GM19328 (cell line): ENCODE results near the gene RNLS.

Source experiments
- ATAC-seq: cut with Tn5 transposase; IDR thresholded peaks from one replicate; pipeline ENCODE4 v1.9.1; 2021; ENCODE audit warnings: mild to moderate bottlenecking, moderate library complexity; ENCODE audit not compliant: unreplicated experiment

RNLS gene

GRCh38 chr10:88482220-88482619 lies 100.9 kb downstream of the RNLS start:
- ATAC-seq = no peak

- ATAC-seq = no peak
Measured at GRCh38 chr10:88478256-88478655, 104.9 kb downstream of the RNLS start.

- ATAC-seq = no peak
Measured at GRCh38 chr10:88477343-88478085, 105.6 kb downstream of the RNLS start.

DNA sequence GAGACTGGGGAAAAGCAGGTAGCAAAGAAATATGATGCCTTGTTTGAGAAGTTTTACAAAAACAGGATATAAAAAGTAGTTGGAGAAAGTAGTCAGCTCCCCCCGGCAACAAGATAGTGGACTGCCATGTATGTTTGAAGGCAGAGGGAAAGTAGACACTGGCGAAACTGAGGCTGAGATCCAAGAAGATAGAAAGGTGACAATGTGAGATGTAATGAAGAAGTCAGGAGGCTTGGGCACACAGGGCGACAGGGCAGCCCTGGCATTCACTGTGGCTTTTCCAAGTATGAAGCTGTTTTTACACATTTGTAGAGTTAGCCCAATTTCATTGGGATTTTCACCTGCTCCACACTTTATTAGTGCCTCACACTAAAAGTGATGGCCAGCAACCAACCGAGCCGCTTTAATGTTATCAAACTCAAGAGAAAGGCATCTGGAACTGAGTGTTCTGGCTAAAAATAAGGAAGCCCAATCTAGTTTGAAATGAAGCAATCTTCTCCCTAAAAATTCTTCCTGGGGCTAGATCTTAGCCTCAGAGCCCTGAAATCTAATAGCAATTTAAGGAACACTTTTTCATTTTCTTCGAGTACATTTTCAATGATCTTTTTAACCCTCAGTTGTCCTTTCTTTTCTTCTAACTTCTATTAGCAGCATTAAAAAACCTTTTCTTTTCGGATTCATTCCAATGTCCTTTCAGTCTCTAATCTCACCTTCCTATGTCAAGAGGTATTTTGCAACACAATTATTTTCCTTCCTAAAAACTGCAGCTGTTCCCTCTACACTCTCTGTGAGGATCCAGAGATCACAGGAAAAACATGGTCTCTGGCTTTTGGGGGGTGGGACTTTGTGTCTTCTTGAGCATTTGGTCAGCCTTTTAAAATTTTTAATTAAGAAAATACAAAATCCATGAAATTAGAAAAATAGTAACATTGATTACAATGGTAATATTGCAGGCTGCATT lies 108.0 kb downstream of the RNLS start:
- no peak for ATAC-seq

DNA sequence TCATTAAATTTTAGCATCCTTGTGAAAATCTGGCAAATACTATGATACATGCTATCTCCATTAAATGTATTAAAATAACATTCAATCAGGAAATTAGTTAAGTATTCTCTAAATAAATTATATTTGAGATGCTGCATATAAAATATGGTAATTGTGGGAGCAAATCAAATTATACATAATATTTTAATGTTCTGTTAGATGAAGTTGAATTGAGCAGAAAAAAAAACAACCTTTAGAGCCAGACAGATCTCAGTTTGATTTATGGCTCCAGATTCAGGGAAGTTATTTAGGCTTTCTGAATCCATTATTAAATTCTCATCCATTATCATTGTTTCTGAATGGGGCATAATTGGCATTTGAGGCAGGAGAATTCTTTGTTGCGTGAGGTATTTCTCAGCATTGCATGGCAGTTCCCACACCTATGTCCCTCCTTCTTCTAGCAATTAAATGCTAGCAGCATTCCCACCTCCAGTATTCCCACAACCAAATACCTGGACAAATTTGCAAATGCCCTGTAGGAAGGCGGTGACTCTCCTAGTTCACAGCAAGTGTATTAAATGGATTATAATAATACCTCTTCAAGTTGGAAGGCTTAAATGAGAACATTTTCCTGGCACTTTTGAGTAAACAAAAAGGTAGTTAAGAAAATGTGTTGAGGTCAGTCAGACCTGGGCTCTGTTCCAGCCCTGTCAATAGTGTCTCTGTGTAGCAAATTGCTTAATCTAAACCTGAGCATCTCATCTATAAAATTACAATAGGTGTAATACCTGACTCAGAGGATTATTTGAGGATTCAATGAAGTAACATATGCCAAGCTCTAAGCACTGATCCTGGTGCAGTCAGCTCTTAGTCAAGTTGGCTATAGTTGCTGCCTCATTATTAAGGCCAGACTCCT lies 108.9 kb downstream of the RNLS start:
- no peak for ATAC-seq

DNA sequence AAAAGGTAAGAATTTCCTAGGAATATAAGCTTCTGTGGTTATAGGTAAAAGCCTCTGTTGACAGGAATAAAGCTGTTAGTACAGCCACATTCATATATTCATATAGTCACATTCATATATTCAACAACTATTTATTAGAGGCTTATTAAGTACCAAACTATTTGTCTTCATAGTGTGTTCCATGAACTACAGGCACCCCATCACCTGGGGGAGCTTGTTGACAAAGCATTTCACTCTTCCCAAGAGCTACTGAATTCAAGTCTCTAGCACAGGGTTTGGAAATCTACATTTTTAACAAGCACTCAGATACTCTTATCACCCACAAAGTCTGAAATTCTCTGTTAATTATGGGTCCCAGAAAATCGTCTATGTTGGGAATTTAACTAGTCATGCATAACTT lies 110.6 kb downstream of the RNLS start:
- no peak for ATAC-seq

GRCh38 chr10:88471899-88472298 lies 111.2 kb downstream of the RNLS start:
- no peak for ATAC-seq

- no peak for ATAC-seq
Measured at GRCh38 chr10:88467835-88468485, 115.2 kb downstream of the RNLS start.

- ATAC-seq = no peak
Measured at GRCh38 chr10:88466786-88467185, 116.3 kb downstream of the RNLS start.

DNA sequence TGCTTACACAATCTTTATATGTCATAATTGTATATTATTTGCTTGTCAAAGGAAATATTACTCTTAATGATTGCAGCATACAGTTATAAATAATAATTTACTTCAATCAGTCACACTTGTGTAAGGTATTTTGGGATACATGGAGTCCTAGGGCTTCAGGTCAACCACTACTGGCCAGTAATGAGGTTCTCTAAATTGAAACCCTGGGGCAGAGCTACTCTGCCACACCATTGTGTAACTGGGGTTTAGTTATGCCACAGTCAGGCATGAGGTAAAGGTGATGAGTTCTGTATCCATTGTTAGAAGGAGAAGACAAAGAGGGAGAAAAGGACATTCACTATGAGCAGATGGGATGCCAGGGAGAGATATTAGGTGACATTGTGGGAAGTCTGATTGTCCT lies 117.4 kb downstream of the RNLS start:
- ATAC-seq = no peak

GRCh38 chr10:88463811-88464210 lies 119.3 kb downstream of the RNLS start:
- ATAC-seq = no peak

DNA sequence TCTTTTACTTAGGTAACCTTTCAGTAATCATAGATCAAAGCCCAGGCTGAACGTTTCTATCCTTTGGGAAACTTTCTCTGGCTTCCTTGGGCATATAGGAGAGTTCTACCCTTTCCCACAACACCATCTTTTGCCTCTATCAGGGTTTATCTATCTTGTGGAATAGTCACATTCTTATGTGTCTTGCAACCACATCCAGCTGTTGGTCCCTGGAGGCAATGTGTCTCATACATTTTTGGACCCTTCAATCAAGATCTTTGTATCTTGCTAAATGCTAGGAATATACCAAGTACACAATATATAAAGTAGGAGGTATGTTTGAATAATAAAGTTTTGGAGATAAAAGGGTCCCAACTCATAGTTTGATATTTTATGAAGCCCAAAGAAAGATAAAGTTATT lies 121.7 kb downstream of the RNLS start:
- no peak for ATAC-seq

DNA sequence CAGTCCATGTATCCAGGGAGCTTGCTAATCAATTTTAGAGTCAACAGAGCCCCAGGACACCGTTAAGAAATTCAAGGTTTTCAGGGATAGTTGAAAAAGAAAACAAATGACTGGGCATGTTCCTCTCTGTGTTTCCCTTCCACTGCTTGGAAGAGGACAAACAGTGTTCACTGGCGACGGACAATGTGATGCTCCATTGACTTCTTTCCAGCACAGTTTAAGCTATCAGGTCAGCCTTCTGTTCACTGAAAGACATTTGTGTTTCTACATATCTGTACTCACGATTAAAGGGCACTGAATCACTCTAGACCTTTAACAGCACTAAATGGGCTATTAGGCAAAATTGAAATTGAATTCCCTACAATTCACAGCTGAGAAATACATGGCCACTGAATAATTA lies 123.6 kb downstream of the RNLS start:
- ATAC-seq = no peak

- no peak for ATAC-seq
Measured at GRCh38 chr10:88458209-88458608, 124.9 kb downstream of the RNLS start.

GRCh38 chr10:88457660-88458059 lies 125.5 kb downstream of the RNLS start:
- no peak for ATAC-seq

- no peak for ATAC-seq
Measured at GRCh38 chr10:88456730-88457129, 126.4 kb downstream of the RNLS start.

GRCh38 chr10:88455831-88456230 lies 127.3 kb downstream of the RNLS start:
- no peak for ATAC-seq

DNA sequence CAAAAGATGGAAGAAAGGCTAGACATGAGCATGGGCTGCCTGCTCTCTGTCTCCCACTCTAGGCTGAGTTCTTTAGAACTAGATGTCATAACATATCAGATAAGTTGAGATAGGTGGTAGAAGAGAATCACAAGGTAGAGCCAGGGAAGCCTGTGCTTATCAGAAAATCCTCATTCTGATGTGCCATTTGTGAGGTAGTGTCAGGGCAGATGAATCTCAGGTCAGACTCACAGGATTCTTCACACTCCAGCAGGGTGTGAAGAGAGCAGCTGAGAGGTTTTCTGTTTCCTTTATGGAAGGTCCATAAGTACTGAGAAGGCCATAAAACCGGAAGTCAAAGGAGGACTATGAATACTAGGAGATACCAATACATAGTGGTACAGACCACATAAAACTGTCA lies 132.9 kb downstream of the RNLS start:
- ATAC-seq = no peak

GRCh38 chr10:88442716-88443115 lies 140.4 kb downstream of the RNLS start:
- ATAC-seq = no peak

- ATAC-seq = no peak
Measured at GRCh38 chr10:88440541-88440940, 142.6 kb downstream of the RNLS start.

DNA sequence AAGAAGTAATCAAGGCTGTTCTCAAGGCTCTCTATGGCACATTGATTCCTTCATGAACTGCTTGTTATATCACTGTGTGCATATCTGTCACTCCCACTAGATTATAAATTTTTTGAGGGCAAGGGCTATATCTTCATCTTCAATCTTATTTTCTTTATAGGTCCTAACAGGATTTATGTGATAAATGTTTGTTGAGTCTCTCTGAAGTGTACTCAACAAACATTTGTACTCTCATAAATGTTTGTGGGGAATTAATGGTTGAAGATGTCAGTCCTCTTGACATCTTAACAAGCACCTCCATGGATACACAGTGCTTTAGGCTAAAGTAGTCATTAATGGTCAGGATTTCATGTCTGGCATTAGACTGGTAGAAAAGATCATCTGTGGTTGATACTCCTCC lies 143.2 kb downstream of the RNLS start:
- no peak for ATAC-seq
